Left renal cortex interstitium (tissue), 4 donors: ENCODE results near the gene CLRN3. TPM values are rescaled to one million over a fixed set of nuclear protein-coding genes. Genes with fewer than 3 reads are reported as not detected.

ENCODE experiments used
- DNase-seq, 4 donors: peaks; one replicate each; pipeline ENCODE4 v3.0.0-alpha.2; 2013; ENCODE audit warnings: low read depth in 4 of 4, low spot score in 2 of 4, missing footprints in 1 of 4
- polyA plus RNA-seq, 4 donors: library from polyadenylated mRNA; unstranded; fragments of 120-200 nt; gene quantifications; one replicate each; pipeline ENCODE4 v1.2.1, GENCODE V29; 2013; ENCODE audit not compliant: insufficient read length in 4 of 4

The CLRN3 gene
- polyA plus RNA-seq, 4 donors, result 14.1 to 21.5 (median 18.3) TPM

DNA sequence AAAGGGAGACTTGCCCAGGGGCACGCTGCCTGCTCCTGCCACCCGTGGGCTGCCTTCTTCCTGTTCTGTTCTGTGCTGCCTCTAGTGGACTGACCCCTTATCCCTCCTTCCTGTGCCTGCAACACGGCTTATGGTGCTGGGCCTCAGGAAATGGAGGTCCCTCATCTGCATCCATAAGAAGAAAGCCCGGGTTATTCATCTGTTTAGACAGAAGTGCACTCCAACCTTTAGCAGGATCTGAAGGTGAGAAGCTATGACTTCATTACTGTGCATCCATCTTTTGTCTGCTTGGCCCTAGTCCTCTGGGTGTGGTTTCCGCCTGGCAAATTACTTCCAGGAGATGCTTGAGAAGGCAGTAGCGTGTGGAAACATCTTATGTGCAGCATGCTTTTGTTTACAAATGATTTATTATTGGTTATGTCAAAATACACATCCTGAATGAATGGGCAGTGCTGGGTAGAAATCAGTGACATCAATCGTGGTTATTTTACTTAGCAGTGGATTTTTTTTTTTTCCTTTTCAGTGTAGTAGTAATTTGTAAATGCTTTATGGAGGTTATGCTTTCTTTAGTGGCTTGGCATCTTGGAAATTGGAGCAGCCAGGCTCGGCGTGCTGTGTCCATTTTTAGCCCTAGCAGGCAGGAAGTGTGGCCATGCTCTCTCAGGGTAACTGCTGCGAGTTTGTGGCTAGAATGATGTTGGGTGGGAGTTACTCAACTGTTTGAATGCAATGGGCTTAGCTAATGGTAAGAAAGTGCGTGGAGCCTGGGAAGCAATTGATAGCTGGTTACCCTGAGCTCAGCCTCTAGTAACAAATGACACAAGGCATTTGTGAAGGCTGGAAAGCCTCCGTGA lies 26.9 kb upstream of the CLRN3 start:
- no peak for DNase-seq

DNA sequence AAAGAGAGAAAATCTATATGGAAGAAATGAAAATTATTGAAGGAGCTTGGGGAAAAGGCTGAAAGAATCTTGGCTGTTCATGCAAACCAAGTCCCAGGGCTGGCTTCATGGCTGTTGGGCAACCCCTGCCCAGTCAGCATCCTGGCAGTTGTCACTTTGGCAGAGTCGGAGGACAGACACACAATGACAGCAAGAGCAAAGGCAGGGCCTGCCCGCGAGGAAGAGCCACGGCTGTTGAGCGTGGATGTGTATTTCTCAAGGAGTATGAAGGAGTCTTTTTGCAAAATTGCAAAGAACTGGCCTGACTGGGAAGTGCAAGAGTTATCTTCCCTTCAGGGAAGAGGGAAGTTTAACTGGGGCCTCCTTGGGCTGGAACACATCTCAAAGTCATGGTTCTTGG lies 25.8 kb upstream of the CLRN3 start:
- DNase-seq, result no peak

DNA sequence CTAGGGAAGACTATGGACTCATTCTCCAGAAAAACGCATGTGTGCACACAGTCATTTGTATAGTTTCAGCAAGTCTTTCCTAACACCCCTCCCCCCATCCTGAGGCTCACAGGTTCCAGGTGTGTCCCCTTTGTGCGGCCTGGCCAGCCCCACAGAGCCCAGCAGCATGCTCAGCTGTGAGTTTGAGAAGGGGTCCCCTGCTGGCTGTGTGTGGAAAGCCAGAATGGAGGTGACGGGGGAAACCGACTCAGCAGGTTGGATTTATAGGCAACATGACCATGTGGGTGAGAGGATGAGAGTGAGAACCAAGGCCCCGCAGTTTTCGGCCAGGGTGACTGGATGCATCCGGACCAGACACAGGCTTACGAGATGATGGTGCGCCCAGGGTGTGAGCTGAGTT lies 24.1 kb upstream of the CLRN3 start:
- no peak for DNase-seq

DNA sequence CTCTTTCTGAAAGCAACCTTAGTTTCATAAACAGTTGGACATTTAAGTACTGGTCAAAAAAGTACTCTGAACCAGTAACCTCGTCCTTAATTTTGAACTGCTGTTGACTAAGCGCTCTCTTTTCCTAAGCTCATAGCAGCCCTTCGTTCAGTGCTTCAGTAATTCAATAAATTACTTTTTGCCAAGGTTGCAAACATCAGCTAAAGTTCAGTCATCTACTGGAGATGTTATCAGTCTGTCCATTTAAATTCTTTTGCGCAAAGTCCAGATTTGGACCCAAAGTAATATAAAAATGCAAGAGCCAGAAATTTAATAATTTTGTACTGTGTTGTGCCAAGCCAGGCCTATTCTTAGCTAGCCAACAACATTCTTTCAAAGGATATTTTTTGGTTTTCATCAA lies 22.6 kb upstream of the CLRN3 start:
- no peak for DNase-seq

DNA sequence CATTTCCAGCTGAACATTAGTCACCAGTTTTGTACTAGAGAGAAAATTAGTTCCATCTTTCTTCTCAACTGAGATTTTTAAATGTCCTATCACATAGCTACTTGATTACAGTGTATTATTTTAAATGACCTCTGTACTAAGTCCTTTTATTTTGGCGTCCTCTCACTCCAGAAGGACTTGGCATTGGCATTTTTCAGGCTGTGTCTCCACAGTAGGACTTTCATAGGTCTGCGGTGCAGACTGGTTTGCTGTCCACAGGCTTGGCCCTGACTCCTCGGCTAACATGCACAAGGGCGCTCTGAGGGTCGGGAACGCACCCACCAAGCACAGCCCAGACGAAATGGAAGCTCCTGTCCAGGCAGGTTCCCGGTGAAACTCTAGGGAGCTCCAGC lies 20.6 kb upstream of the CLRN3 start:
- DNase-seq, result no peak

DNA sequence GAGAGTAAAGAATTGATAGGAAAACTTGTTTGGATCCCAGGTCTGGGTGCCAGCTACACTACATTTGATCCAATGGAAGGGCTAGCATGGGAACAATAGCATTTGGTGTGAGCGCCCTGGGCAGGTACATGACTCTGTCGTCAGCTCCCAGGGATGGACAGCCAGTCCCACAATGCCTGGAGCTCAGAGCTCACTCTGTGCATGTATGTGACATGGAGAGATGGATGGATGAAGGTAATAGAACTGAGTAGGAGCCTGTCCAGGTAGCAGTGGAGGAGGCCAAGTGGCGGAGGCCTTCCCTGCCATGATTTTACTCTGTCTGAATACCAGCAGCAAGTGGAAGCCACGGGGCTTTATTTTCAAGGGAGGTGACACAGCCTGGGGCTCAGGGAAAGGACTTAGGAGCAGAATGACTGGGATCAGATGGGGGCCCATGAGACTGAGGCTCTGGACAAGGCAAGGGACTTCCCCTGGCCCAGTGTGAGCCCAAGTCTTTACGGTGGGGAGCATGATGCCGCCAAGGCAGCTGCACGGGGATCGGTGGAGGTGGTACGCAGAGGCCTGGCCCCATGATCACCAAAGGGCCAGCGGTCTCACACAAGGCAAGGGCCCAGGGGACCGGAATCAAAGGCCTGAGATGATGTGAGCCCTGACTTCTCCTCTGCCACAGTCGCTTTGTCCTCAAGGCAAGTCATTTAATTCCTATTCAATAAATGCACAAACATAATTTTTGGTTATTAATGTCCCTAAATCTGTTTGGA lies 20.0 kb upstream of the CLRN3 start:
- DNase-seq, result no peak

DNA sequence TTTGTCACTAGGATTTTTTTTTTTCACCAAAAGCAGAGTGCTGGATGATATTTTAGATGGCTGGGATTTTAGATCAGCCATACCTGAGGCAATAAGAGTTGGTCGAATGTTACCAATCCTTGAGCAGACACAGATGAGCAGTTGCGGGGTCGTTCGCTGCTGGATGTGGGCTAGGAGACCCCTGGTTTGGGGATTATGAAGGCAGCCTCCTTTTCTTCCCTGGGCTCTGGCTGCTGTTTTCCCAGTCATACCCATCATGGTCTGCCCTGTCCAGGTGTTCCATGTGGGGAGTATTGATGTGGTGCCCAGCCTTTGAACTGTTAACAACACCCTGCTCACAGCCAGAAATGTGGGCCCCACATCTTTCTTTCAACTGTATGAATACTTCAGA lies 19.1 kb upstream of the CLRN3 start:
- DNase-seq, result no peak

DNA sequence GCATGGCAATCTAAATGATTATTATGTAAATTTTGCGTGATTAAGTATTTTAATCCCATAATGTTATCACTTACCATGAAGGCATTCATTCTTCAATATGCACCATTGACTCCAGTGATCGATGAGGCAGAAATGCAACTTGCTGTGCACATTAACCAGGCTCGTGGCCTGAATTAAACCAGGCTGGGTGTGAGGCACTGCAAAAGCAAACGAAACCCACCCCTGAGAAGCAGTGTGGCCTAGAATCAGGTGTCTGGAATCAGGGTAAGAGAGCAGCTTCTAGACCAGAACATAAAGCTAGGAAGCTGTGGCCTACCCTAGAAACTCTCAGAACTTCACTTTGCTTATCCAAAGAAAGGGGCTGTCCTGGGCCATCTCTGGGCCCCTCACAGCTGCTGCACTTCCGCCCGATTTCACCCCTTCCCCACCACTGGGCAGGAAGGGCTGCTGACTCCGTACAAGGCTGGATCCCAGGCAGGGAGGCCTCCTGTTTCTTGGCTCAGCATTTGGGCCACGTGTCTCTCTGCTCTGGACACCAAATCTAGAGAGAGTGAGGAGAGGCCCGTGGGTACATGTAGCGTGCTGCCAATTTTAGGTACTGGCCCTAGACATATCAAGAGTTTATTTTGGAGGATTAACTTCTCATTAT lies 18.6 kb upstream of the CLRN3 start:
- no peak for DNase-seq

DNA sequence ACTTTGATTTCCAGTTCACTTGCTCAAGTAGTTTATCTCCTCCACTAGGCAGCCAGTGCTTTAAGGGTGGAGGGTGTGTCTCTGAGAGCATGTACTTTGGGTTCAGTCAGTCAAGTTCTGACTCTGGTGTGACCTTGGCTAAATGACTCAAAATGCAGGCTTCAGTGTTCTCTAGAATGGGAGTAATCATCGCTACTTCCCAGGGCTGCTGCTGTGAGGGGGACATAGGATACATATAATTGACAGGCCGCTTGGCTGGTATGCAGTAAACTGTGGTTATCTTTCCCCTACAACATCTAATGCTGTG lies 17.7 kb upstream of the CLRN3 start:
- no peak for DNase-seq

DNA sequence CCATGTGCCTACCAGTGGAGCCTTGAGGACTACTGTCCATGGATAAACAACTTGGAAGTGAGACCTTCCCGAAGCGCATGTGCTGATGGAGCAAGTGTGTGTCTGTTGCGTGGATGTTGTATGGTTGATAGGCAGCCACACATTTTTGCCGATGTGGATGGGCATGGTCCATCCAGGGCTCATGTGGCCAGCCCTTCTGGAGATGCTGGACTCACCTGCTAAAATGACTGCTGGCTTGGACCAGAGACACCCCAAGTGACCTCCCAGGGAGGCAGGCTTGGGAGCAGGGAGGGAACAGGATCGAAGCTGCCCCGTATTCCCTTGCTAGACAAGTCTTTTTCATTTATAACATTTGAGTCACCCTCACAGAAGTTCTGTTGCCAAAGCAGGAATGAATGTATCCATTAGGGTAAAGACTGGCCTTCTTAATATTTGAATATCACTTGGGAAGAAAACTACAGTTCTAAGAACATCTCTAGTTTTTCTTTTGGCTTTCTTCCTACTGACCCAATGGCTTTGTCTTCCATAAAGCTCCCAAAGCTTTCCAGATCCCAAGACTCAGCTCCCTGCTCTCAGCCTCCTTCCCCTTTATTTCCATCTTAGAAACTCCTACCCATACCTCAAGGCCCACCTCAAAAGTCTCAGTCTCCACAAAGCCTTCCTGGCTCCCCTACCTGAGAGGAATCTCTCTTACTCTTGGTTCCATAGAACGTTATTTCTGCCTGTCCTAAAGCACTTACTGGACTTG lies 17.1 kb upstream of the CLRN3 start:
- no peak for DNase-seq

DNA sequence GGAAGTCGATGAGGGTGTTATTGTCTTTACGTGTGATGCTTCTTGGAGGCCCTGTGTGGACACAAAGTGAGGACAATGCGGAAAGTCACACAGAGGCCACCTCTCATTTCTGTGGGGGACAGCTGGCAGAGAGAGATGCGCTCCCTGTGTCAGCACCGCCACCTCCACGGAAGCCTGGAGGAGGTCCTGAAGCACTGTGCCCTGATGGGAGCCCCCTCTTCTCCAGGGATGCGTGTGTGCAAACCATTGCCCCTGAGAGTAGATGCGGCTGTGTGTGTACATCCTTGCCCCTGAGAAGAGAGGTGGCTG lies 16.2 kb upstream of the CLRN3 start:
- no peak for DNase-seq

DNA sequence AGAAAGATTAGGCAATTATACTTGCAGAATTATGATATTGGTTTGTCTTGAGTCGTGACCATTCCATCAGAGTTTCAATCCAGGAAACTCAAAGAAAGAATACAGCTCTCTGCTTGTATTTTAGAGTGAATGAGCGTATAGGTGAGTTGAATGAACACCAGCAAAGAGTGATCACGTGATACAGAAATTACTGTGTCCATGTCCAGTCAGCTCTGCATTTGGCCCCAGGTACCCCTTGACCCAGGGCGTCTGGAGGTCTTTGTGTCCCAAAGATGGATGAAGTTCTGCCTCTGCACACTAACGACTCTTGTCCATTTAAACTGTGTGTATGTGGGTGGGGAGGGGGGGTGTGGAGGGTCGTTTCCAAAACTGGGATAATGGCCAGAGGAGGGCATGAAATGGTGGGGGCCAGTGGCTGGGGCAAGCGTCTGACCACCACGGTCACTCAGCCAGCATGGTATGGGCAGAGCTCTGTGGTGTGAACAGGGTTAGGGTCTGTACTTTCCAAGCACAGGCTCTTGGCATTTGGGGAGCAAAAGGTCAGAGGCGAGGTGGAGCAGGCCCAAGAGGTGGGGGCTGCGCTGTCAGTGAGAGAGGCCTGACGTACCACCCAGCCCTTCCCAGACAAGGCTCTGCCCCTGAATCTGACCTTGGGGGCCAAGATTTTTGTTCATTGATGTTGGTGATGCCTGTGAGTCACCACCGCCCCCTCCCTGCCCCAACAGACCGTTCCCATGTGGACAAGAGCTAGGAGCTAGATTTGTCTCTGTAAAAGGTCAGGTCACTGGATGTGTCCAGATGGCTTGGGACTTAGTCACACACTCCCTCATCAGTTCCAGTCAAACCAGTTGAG lies 15.6 kb upstream of the CLRN3 start:
- no peak for DNase-seq

DNA sequence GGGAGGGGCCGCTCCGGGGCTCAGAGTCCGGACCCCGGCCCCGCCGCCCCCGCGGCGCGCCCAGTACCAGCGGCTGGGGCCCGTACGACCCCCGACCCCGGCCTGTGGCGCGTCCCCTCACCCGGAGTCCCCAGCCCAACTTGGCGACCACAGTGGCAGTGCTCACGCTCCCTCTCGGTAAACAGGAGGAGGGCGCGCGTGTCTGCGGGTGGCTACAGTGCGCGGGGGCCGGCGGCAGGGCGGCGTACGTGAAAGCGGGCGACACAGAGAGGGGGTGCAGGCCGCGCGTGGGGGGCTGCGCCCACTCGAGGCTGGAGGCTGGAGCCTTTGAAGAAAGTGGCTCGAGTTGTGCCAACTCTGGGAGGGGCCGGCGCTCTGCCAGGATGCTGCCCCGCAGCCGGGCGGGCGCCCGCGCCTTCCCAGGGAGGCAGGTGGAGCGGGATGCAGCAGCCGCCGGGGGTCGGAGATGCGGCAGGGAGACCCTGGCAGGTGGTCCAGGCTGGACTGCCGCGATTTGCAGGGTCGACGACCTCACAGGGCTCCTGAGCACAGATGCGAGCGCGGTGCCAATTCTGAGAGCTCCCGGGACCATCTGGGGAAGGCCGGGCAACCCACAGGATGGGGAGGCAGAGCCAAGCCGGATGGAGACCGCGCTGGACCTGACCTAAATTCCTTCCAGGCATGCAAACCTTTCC lies 14.8 kb upstream of the CLRN3 start:
- DNase-seq, result no peak

DNA sequence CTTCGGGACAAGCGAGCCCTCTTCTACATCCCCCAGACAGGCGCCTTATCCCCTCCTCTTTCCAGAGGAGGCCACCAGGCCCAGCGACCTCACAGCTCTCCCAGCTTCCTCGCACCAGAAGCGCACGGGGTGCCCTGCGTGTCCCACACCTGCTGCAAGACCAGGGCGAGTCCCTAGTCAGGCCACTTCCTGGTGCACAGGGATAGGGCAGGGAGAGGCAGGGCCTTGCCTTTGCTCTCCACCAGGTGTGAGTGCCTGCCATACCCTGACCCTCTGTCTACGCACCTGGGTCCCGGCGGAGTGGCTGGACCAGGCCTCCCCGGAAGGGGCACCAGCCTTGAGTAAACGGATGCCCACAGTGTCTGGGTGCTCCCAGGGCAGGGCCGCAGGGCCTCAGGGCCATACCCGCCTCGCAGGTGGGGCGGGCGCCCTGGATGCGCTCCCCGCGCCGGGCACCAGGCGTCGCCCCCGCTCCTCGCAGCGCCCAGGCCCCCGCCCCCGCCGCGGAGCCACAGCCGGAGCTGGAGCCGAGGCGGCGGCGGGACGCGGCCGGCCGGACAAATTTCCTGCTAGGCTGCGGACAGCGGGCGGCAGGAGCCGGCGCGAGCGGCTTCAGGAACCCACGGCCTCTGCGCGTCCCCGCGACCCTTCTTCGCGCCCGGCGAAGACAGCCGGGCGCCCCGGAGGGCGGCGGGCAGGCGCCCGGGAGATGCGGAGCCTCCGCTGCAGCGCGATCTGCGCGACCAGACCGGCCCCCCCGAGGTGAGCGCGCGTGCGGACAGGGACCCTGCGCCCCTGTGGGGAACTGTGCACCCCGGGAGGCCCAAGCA lies 14.0 kb upstream of the CLRN3 start, which contains the start of gene PTPRE:
PTPRE (plus strand) TSS at position 556 of the 830 bp plus-strand sequence. CDS start 133,779 bp downstream, outside the sequence.
- DNase-seq, result peak in 3 of 4 donors; percentile 24 to 41 (median 24)

DNA sequence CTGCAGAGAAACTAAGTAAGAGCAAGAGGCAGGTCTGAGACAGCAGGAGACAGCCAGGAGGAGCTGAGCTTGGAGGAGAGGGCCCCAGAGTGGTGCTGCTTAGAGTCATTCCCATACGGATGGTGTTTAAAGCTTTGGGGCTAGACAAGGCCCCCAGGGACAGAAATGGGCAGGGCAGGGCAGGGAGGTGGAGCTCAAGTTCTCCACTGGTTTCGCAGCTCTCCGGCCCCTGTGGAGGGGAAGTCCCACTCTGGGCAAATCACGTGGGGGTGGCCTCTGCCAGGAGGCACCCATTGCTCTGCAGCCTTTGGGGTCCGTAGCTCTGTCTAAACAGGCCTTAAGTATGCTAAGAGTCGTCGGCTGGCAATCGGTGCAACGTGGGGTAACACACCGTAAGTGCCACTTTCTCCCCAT lies 13.1 kb upstream of the CLRN3 start:
- DNase-seq, result no peak

DNA sequence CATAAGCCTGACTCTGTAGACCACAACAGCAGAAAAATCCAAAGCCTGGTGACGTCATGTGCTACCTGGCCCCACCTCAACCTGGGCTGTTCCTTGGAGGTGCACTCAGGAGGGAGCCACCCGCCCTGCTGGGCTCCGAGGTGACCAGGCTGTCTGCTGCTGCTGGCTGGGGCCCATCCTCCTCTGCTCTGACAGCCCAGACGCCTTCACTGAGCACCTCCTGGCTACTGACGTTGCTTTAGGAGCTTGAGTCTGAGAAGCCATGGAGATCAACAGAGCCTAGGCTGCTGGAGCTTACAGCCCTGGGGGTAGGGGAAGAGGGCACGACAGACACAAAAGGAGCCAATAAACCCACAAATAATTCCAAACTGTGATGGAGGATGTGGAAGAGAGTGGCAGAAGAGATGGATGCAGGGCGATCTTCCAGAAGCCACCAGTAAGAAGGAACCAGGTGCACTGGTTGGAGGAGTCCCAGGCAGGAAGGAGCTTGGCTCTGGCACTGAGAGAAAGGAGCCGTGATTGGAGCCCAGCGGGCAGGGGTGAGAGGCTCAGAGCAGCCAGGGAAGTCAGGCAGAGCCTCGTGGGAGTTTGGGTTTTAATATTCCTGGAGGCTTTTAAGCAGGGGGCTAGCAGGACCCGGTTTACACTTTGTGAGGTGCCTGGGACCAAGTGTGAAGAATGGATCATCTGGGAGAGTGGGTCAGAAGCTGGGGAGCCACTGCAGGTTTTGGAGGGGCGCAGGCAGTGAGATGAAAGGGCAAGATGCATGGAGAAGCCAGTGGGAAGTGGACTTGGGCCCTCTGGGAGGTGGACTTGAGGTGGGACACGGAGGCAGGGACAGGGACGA lies 12.5 kb upstream of the CLRN3 start:
- no peak for DNase-seq

DNA sequence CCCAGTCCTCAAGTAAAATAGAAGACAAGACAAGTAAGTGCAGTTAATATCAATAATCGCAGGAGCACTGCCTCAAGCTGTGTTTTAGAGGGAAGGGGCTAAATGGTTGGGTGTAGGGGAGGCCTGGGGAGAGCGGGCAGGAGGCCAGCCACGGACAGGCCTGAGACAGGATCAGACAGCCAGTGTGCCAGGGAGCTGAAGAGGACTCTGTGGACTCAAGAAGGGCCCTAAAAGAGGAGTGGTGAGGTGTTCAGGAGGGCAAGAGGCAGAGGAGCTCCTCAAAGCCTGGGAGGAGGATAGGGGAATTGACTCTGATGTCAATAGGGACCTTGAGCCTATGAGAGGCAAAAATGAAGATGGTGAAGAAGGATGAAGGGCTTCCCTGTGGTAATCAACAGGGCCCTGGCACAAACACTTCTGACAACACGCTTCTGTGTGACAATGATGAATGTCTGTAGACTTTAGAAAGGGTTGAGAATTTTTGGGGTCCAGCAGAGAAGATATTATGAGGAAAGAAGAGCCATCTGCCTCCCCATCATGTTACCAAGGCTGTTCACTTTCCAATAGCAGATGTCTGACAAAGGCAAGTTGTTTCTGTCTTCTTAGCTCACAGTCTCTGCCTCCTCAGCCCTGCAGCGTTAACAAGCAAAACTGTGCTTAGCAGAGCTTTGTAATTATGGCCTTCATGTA lies 11.7 kb upstream of the CLRN3 start:
- DNase-seq, result no peak
